Kidney (tissue), 14 donors: ENCODE results near the gene CALHM4. TPM values are rescaled to one million over a fixed set of nuclear protein-coding genes. Genes with fewer than 3 reads are reported as not detected.

Experiments
- DNase-seq, 5 donors: peaks; one replicate each; pipeline ENCODE4 v3.0.0-alpha.2; 2013 to 2020
- FAIRE-seq: peaks from 2 replicates; lab custom pipeline; 2012; peaks lifted over from hg19 to GRCh38; lab: Jason Lieb, UNC
- H3K27ac ChIP-seq, 2 donors: one replicate each; pipeline ENCODE4 v1.7.0; 2013; ENCODE audit warnings: low read depth in 2 of 2, low read length in 2 of 2, inconsistent platforms in 1 of 2
- H3K27me3 ChIP-seq: one replicate; pipeline ENCODE4 v1.7.1; 2013; ENCODE audit warnings: low read length, inconsistent platforms; ENCODE audit not compliant: control insufficient read depth, insufficient read depth
- H3K36me3 ChIP-seq, 3 donors: one replicate each; pipeline versions ENCODE4 v1.7.0 to v1.7.1; 2013; ENCODE audit warnings: low read length in 3 of 3, control low read depth in 1 of 3, inconsistent platforms in 1 of 3; ENCODE audit not compliant: insufficient read depth in 3 of 3, control insufficient read depth in 2 of 3
- H3K4me1 ChIP-seq, 3 donors: one replicate each; pipeline versions ENCODE4 v1.7.0 to v1.7.1; 2013; ENCODE audit warnings: low read length in 3 of 3, inconsistent platforms in 1 of 3, low read depth in 1 of 3; ENCODE audit not compliant: control insufficient read depth in 2 of 3, insufficient read depth in 2 of 3
- H3K4me3 ChIP-seq, 3 donors: one replicate each; pipeline versions ENCODE4 v1.7.0 to v1.8.1; 2013; ENCODE audit warnings: low read length in 3 of 3, control low read depth in 1 of 3, inconsistent platforms in 1 of 3
- H3K9ac ChIP-seq, 3 donors: one replicate each; pipeline versions ENCODE4 v1.7.0 to v1.7.1; 2013; ENCODE audit warnings: low read length in 3 of 3, control low read depth in 1 of 3, inconsistent platforms in 1 of 3
- H3K9me3 ChIP-seq, 3 donors: one replicate each; pipeline versions ENCODE4 v1.7.0 to v1.7.1; 2013; ENCODE audit warnings: low read length in 3 of 3, control low read depth in 1 of 3, inconsistent platforms in 1 of 3; ENCODE audit not compliant: control insufficient read depth in 2 of 3, insufficient read depth in 1 of 3
- CTCF ChIP-seq: IDR thresholded peaks from 3 replicates; pipeline ENCODE4 v1.5.1; 2012; ENCODE audit warnings: mild to moderate bottlenecking, moderate library complexity, borderline replicate concordance; ENCODE audit not compliant: insufficient read depth; ENCODE audit errors: extremely low read depth
- intact Hi-C: fragments of 100-400 bp; cut with DNase I; formaldehyde crosslinking; loops from one replicate; pipeline ENCODE4 v1.11.1; 2022
- polyA plus RNA-seq: library from polyadenylated mRNA; stranded (reverse); fragments of 350-450 nt; fragmentation: Illumina TruSeq; extraction: RNeasy Lipid Tissue Mini Kit (QIAGEN cat#74804); gene quantifications from one replicate; pipeline ENCODE4 v1.2.3, GENCODE V29; 2014; ENCODE audit warnings: low read depth, low replicate concordance; ENCODE audit not compliant: insufficient read depth
- total RNA-seq: library from RNA; stranded (reverse); fragmentation: NEBNext Ultra II Directional; extraction: Animal tissue kit (Norgen Biotek cat#: 25700); gene quantifications from one replicate; pipeline ENCODE4 v1.2.1, GENCODE V29; 2021
- donor health status: control.
- donor health status: control.
- donor health status: control.
- donor health status: control.
- donor health status: control.
- donor health status: DM: yes; HTN: yes; CAD: no.
- donor health status: Normal renal cell carcinoma (clear cell type).

CALHM4 gene
- total and polyA plus RNA-seq, 2 donors from 2014 or later = 0.60 TPM; not detected in 1

- FAIRE-seq (no peak), DNase-seq (peak; percentile 44 to 80 (median 48))
- no peak for TF ChIP-seq CTCF
- Histone ChIP-seq H3K4me3 (peak overlapping the region; percentile 23 to 61 (median 61)), H3K4me1 (peaks cover 0 to 8% (median 2%) of the 10 kb centered on the region in 3 donors), H3K27me3 (no peaks in the 10 kb centered on the region), H3K36me3 (no peaks in the 10 kb centered on the region), H3K27ac (no peak overlapping the region), H3K9me3 (no peaks in the 10 kb centered on the region), H3K9ac (peak overlapping the region in 1 of 3 donors; percentile 29)
- intact Hi-C loops = loop anchor here (10.0 kb wide), 1 partner anchor 280 kb away; no protein-coding TSS in a partner anchor
These were observed 11.6 kb downstream of the CALHM4 start for GRCh38 chr6:116564921-116565872.

- Histone ChIP-seq H3K27ac (no peak overlapping the region), H3K9me3 (no peaks in the 10 kb centered on the region), H3K4me1 (peaks cover 3 to 17% (median 9%) of the 10 kb centered on the region in 3 donors), H3K36me3 (no peaks in the 10 kb centered on the region), H3K9ac (no peak overlapping the region), H3K4me3 (no peak overlapping the region), H3K27me3 (no peaks in the 10 kb centered on the region)
- DNase-seq (no peak), FAIRE-seq (no peak)
- intact Hi-C loops = loop anchor here (10.0 kb wide), 1 partner anchor 283 kb away; no protein-coding TSS in a partner anchor
- TF ChIP-seq CTCF = no peak
These were observed 14.6 kb downstream of the CALHM4 start for GRCh38 chr6:116568111-116568510.

GRCh38 chr6:116568821-116569755, 15.5 kb downstream of the CALHM4 start:
- Histone ChIP-seq H3K9me3 (no peaks in the 10 kb centered on the region), H3K27ac (no peak overlapping the region), H3K36me3 (no peaks in the 10 kb centered on the region), H3K9ac (no peak overlapping the region), H3K27me3 (no peaks in the 10 kb centered on the region), H3K4me3 (no peak overlapping the region), H3K4me1 (peaks cover 3 to 19% (median 9%) of the 10 kb centered on the region in 3 donors)
- DNase-seq (no peak), FAIRE-seq (no peak)
- TF ChIP-seq CTCF = no peak
- intact Hi-C loops = loop anchor here (10.0 kb wide), 1 partner anchor 284 kb away; no protein-coding TSS in a partner anchor
